Panc1 (cell line): ENCODE measurements around the gene STRA6. TPM values are rescaled to one million over a fixed set of nuclear protein-coding genes. Genes with fewer than 3 reads are reported as not detected.

Experiments
- ATAC-seq: fragments of 200-7000 bp; cut with Tn5 transposase; 2 replicates; pipeline ENCODE4 v1.9.1; 2020; ENCODE audit warnings: mild to moderate bottlenecking, moderate library complexity
- BruUV-seq: library from RNA; stranded (reverse); fragments of 400-500 nt; replicated peaks from 2 replicates; lab custom pipeline; 2021; lab: Mats Ljungman, UMichigan
- CTCF ChIA-PET: fragments of 300-600 bp; sonication (Branson Sonifier 250); formaldehyde crosslinking; loops from one replicate; lab custom pipeline; 2022; ENCODE audit warnings: antibody characterized with exemption; lab: Charles Lee
- POLR2A ChIA-PET: fragments of 300-600 bp; sonication (Branson Sonifier 250); formaldehyde crosslinking; loops from one replicate; lab custom pipeline; 2022; ENCODE audit warnings: antibody characterized with exemption; lab: Charles Lee
- DNase-seq: peaks from one replicate; pipeline ENCODE4 v3.0.0-alpha.2; 2010; ENCODE audit warnings: low read depth, low spot score
- H3K27ac ChIP-seq: 2 replicates; pipeline ENCODE4 v1.5.1; 2011; ENCODE audit warnings: mild to moderate bottlenecking, low read length, inconsistent platforms
- H3K27me3 ChIP-seq: fragments of 200-500 bp; sonication (Bioruptor generic); 2 replicates; pipeline ENCODE4 v1.6.0; 2014; ENCODE audit warnings: low read length, inconsistent platforms; ENCODE audit not compliant: control insufficient read depth, insufficient read depth
- H3K36me3 ChIP-seq: fragments of 200-500 bp; sonication (Bioruptor generic); 2 replicates; pipeline ENCODE4 v1.5.1; 2014; ENCODE audit warnings: inconsistent platforms, mild to moderate bottlenecking, low read length, moderate library complexity; ENCODE audit not compliant: control insufficient read depth, insufficient read depth
- H3K4me1 ChIP-seq: 2 replicates; pipeline ENCODE4 v1.5.1; 2011; ENCODE audit warnings: inconsistent platforms, mild to moderate bottlenecking, low read length, moderate library complexity; ENCODE audit not compliant: control insufficient read depth, insufficient read depth
- H3K4me3 ChIP-seq, 2 experiments: 2 replicates each; pipeline ENCODE4 v1.5.1; 2011 to 2012; ENCODE audit warnings: low read depth in 2 of 2, low read length in 2 of 2, mild to moderate bottlenecking in 2 of 2, inconsistent platforms in 1 of 2, moderate library complexity in 1 of 2
- H3K9me3 ChIP-seq: fragments of 200-500 bp; sonication (Bioruptor generic); 2 replicates; pipeline ENCODE4 v1.5.1; 2014; ENCODE audit warnings: low read depth, mild to moderate bottlenecking, inconsistent platforms, low read length, moderate library complexity; ENCODE audit not compliant: control insufficient read depth, insufficient read depth
- POLR2AphosphoS5 ChIP-seq: IDR thresholded peaks from 2 replicates; pipeline ENCODE4 v1.6.1; 2012; ENCODE audit warnings: mild to moderate bottlenecking, low read depth, low read length, moderate library complexity
- SIN3A ChIP-seq: IDR thresholded peaks from 2 replicates; pipeline ENCODE4 v1.6.1; 2012; ENCODE audit warnings: low read depth, mild to moderate bottlenecking, low read length, moderate library complexity, borderline replicate concordance; ENCODE audit not compliant: insufficient read depth
- TCF7L2 ChIP-seq: IDR thresholded peaks from 2 replicates; pipeline ENCODE4 v1.6.1; 2011; ENCODE audit warnings: mild to moderate bottlenecking, low read depth, low read length, inconsistent platforms
- in situ Hi-C: cut with HindIII; loops from 2 replicates; pipeline ENCODE4 v1.10.0; 2016; ENCODE audit warnings: low sequenced_read_pairs, low pct_unique_long_range_greater_than_20kb
- intact Hi-C: fragments of 100-400 bp; cut with micrococcal nuclease; formaldehyde crosslinking; loops from one replicate; pipeline ENCODE4 v1.10.0; 2022; ENCODE audit not compliant: unreplicated experiment
- total RNA-seq: library from RNA; stranded (reverse); gene quantifications from one replicate; pipeline ENCODE4 v1.2.1, GENCODE V29; 2021; ENCODE audit not compliant: unreplicated experiment
- TF ChIP-seq, protein P1 (sequence below): fragments of 450-650 bp; IDR thresholded peaks from 2 replicates; pipeline ENCODE4 v1.5.1; 2017; ENCODE audit warnings: mild to moderate bottlenecking
- TF ChIP-seq, protein P2 (sequence below), 2 experiments: IDR thresholded peaks; 2 replicates each; pipeline ENCODE4 v1.6.1; 2011 to 2012; ENCODE audit warnings: low read depth in 2 of 2, control low read depth in 1 of 2, low read length in 1 of 2, mild to moderate bottlenecking in 1 of 2, moderate library complexity in 1 of 2; ENCODE audit not compliant: insufficient read depth in 1 of 2

STRA6 gene
- total RNA-seq, 1 experiment from 2014 or later, result 1.1 TPM

DNA sequence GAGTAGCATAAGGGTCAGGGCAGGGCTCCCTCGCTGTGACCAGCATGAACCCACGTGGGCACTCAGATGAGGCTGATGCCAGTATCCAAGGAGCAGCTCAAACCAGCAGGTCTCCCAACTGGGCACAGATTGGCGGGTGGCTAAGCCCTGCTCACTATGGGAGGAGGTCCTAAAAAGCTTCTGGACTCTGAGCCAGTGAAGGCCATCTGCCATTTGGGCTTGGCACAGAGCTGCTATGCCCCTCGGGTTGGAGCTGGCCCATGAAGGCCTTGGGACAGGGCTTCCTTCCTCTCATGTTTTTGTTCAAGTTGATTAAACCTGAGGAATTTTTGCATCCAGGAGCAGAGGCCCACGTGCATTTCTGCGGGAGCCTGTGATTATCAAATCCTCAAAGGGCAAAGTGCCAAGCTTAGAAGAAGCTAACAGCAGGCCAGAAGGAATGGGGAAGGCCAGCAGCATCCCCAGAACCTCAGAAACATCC is 4.3 kb upstream of the STRA6 start:
- TF ChIP-seq, protein P1, sequence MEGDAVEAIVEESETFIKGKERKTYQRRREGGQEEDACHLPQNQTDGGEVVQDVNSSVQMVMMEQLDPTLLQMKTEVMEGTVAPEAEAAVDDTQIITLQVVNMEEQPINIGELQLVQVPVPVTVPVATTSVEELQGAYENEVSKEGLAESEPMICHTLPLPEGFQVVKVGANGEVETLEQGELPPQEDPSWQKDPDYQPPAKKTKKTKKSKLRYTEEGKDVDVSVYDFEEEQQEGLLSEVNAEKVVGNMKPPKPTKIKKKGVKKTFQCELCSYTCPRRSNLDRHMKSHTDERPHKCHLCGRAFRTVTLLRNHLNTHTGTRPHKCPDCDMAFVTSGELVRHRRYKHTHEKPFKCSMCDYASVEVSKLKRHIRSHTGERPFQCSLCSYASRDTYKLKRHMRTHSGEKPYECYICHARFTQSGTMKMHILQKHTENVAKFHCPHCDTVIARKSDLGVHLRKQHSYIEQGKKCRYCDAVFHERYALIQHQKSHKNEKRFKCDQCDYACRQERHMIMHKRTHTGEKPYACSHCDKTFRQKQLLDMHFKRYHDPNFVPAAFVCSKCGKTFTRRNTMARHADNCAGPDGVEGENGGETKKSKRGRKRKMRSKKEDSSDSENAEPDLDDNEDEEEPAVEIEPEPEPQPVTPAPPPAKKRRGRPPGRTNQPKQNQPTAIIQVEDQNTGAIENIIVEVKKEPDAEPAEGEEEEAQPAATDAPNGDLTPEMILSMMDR, result no peak
- TF ChIP-seq, protein P2, sequence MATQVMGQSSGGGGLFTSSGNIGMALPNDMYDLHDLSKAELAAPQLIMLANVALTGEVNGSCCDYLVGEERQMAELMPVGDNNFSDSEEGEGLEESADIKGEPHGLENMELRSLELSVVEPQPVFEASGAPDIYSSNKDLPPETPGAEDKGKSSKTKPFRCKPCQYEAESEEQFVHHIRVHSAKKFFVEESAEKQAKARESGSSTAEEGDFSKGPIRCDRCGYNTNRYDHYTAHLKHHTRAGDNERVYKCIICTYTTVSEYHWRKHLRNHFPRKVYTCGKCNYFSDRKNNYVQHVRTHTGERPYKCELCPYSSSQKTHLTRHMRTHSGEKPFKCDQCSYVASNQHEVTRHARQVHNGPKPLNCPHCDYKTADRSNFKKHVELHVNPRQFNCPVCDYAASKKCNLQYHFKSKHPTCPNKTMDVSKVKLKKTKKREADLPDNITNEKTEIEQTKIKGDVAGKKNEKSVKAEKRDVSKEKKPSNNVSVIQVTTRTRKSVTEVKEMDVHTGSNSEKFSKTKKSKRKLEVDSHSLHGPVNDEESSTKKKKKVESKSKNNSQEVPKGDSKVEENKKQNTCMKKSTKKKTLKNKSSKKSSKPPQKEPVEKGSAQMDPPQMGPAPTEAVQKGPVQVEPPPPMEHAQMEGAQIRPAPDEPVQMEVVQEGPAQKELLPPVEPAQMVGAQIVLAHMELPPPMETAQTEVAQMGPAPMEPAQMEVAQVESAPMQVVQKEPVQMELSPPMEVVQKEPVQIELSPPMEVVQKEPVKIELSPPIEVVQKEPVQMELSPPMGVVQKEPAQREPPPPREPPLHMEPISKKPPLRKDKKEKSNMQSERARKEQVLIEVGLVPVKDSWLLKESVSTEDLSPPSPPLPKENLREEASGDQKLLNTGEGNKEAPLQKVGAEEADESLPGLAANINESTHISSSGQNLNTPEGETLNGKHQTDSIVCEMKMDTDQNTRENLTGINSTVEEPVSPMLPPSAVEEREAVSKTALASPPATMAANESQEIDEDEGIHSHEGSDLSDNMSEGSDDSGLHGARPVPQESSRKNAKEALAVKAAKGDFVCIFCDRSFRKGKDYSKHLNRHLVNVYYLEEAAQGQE (IDR thresholded peaks at IDR 0.05; ENCODE audit: insufficient read depth in 1 of 2, low read depth in 2 of 2, low read length in 1 of 2), result no peak
- TF ChIP-seq SIN3A (no peak), TCF7L2 (no peak), POLR2AphosphoS5 (no peak)
- intact Hi-C loops, result no loop called here
- in situ Hi-C loops, result no loop called here
- POLR2A ChIA-PET, result no interaction called here
- no peak for DNase-seq
- no peak overlapping the region for H3K4me3 ChIP-seq
- H3K27me3 ChIP-seq, result no peaks in the 10 kb centered on the region
- H3K9me3 ChIP-seq, result no peaks in the 10 kb centered on the region
- no peaks in the 10 kb centered on the region for H3K36me3 ChIP-seq
- no peak for ATAC-seq
- CTCF ChIA-PET, result interaction anchor here (0.7 kb wide), 1 partner anchor 102 kb away, joined by 3 read pairs; no protein-coding TSS in a partner anchor
- H3K27ac ChIP-seq, result no peak overlapping the region
- H3K4me1 ChIP-seq, result peaks cover 22% of the 10 kb centered on the region
- BruUV-seq, result no TSS peak

DNA sequence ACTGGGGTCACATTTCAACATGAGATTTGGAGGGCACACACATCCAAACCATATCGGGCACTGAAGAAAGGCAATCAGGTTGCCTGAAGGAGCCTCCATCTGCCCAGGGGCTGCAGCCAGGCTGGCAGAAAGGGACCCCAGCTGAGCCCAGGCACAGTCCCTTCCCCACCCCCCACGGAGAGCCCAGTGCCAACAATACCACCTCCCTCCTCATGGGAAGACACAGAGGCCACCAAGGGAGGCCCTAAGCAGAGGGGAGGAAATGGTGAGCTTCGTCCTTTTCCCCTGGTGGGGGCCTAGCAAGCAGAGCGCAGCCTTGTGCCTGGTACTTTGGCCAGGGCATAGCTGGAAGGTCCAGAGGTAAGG is 3.0 kb upstream of the STRA6 start:
- no peak for DNase-seq
- intact Hi-C loops (no loop called here), in situ Hi-C loops (no loop called here)
- ChIA-PET CTCF (no interaction called here), POLR2A (no interaction called here)
- H3K36me3 ChIP-seq, result no peaks in the 10 kb centered on the region
- no peaks in the 10 kb centered on the region for H3K27me3 ChIP-seq
- H3K4me3 ChIP-seq, result no peak overlapping the region
- TF ChIP-seq SIN3A (no peak), POLR2AphosphoS5 (no peak), TCF7L2 (no peak)
- TF ChIP-seq, protein P1, result no peak
- TF ChIP-seq, protein P2 (IDR thresholded peaks at IDR 0.05; ENCODE audit: insufficient read depth in 1 of 2, low read depth in 2 of 2, low read length in 1 of 2), result no peak
- BruUV-seq, result no TSS peak
- peaks cover 35% of the 10 kb centered on the region for H3K4me1 ChIP-seq
- H3K27ac ChIP-seq, result no peak overlapping the region
- no peaks in the 10 kb centered on the region for H3K9me3 ChIP-seq
- ATAC-seq, result no peak
